HL-60 (cell line): ENCODE data around the gene SKI.

Experiments used
- DNase-seq, 2 experiments: peaks; one replicate each; pipeline ENCODE4 v3.0.0-alpha.2; 2010 to 2020; ENCODE audit warnings: low read depth in 1 of 2, low spot score in 1 of 2
- H3K27ac ChIP-seq: fragments of 250-450 bp; sonication (Bioruptor Pico); replicated peaks from 2 replicates; pipeline ENCODE4 v1.5.1; 2020; ENCODE audit warnings: mild to moderate bottlenecking, moderate library complexity
- H3K27me3 ChIP-seq: fragments of 250-450 bp; sonication (Bioruptor Pico); 2 replicates; pipeline ENCODE4 v1.5.1; 2021; ENCODE audit warnings: mild to moderate bottlenecking, moderate library complexity; ENCODE audit not compliant: insufficient read depth, poor library complexity, severe bottlenecking
- H3K4me3 ChIP-seq: replicated peaks from 2 replicates; pipeline ENCODE4 v1.5.1; 2011; ENCODE audit warnings: mild to moderate bottlenecking, control low read depth, low read length; ENCODE audit not compliant: insufficient read depth
- GABPA ChIP-seq: IDR thresholded peaks from 2 replicates; pipeline ENCODE4 v1.6.1; 2012; ENCODE audit warnings: low read depth
- POLR2AphosphoS5 ChIP-seq: IDR thresholded peaks from 2 replicates; pipeline ENCODE4 v1.6.1; 2012; ENCODE audit warnings: low read depth
- REST ChIP-seq: IDR thresholded peaks from 2 replicates; pipeline ENCODE4 v1.6.1; 2012; ENCODE audit warnings: low read depth; ENCODE audit not compliant: insufficient replicate concordance
- SPI1 ChIP-seq: IDR thresholded peaks from 2 replicates; pipeline ENCODE4 v1.6.1; 2012; ENCODE audit warnings: low read depth, mild to moderate bottlenecking, borderline replicate concordance
- TF ChIP-seq, protein P1 (sequence below): IDR thresholded peaks from one replicate; pipeline ENCODE4 v1.5.1; 2011; ENCODE audit warnings: low read length, control low read depth, inconsistent platforms; ENCODE audit not compliant: insufficient read depth

SKI gene

DNA sequence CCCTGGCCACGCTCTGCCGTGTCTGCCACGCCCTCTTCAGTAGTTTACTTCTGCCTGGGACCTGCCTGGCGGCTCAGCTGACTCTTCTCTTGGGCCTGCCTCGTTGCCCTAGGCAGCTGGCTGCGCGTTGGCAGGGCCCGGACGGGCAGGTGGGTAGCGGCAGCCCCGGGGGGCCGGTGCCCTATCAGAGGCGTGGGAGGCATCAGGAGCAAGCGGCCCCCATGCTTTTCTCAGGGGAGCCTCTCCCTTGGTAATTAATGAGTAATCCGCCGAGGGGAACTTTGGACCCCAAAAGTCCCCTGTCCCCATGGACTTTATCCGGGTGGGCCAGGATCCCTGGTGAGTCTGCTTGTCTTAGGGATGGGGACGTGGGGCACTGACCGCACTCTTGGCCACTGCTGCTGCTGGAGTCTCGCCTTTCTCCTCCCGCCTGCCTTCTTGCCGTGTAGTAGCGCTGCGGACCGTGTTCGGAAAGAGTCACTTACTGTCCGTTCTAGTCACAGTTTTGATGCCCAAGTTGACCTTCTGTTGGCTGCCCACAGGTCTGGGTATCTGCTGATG is 22.7 kb downstream of the SKI start:
- no peak overlapping the region for H3K4me3 ChIP-seq
- H3K27ac ChIP-seq, result no peak overlapping the region
- DNase-seq, result no peak
- H3K27me3 ChIP-seq, result no peaks in the 10 kb centered on the region
- TF ChIP-seq REST (no peak), SPI1 (no peak), GABPA (no peak), POLR2AphosphoS5 (no peak)
- TF ChIP-seq, protein P1, sequence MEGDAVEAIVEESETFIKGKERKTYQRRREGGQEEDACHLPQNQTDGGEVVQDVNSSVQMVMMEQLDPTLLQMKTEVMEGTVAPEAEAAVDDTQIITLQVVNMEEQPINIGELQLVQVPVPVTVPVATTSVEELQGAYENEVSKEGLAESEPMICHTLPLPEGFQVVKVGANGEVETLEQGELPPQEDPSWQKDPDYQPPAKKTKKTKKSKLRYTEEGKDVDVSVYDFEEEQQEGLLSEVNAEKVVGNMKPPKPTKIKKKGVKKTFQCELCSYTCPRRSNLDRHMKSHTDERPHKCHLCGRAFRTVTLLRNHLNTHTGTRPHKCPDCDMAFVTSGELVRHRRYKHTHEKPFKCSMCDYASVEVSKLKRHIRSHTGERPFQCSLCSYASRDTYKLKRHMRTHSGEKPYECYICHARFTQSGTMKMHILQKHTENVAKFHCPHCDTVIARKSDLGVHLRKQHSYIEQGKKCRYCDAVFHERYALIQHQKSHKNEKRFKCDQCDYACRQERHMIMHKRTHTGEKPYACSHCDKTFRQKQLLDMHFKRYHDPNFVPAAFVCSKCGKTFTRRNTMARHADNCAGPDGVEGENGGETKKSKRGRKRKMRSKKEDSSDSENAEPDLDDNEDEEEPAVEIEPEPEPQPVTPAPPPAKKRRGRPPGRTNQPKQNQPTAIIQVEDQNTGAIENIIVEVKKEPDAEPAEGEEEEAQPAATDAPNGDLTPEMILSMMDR, result no peak

DNA sequence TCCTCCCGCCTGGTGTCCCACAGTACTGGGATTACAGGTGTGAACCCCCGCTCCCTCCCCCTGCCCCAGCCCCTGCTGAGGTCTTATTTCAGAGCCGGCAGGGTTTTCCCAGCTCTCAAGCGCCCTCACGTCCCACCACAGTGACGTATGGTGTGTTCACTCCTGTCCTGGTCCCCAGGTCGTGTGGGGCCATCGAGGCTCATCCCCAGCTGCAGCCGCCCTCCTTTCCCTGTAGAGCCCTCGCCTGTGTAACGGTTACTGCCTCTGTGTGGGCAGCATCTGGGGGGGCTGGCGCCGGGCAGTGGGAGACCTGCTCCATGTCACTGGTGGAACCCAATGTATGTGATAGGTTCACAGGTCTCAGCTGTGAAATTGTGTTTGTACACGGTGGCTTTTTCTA is 23.2 kb downstream of the SKI start:
- no peak overlapping the region for H3K27ac ChIP-seq
- H3K27me3 ChIP-seq, result no peaks in the 10 kb centered on the region
- H3K4me3 ChIP-seq, result no peak overlapping the region
- TF ChIP-seq, protein P1, result no peak
- no peak for TF ChIP-seq GABPA
- DNase-seq, result no peak

DNA sequence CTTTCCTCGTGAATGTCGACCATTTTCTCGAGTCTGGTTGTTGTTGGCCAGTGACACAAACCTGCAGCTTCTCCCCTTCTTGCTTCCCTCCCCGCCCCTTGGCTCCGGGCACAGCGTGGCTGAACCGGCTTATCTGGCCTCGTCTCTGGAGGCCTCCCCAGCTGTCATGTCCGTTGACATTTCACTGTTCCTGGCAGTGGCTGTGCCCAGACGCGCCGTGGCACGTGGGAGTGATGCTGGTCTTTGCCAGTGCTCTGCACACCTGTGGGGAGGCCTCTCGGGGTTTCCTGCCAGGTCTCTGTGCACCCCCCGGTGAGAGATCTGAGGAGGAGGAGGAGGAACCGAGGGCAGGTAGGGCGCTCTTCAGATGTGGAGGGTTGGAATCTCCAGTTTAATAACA is 23.7 kb downstream of the SKI start:
- Histone ChIP-seq H3K27ac (no peak overlapping the region), H3K4me3 (no peak overlapping the region), H3K27me3 (no peaks in the 10 kb centered on the region)
- DNase-seq, result no peak
- TF ChIP-seq SPI1 (no peak), POLR2AphosphoS5 (no peak), REST (no peak), GABPA (no peak)
- TF ChIP-seq, protein P1, result no peak

DNA sequence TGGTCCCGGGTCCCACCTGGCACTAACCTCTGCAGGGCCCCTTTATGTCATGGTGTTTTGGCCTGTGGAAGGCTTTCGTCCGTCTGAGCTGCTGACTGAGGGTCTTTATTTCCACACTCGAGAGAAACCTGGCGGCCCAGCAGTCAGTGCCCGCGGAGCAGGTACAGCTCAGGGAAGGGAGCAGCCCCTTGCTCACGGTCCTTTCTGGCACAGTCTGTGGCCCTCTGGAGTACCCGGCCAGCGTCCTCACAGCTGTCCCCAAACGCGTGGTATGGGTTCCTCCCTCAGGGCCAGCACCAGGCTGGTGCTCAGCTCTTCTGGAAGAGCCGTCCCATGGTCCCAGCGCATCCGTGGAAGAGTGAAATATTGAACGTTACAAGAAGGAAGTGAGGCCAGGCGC is 24.3 kb downstream of the SKI start:
- no peak overlapping the region for H3K27ac ChIP-seq
- no peaks in the 10 kb centered on the region for H3K27me3 ChIP-seq
- no peak for TF ChIP-seq POLR2AphosphoS5
- TF ChIP-seq REST, result no peak
- no peak for TF ChIP-seq SPI1
- TF ChIP-seq GABPA, result no peak
- TF ChIP-seq, protein P1, result no peak
- H3K4me3 ChIP-seq, result no peak overlapping the region
- no peak for DNase-seq
